ENCODE results near the gene ZNF330. TPM values are rescaled to one million over a fixed set of nuclear protein-coding genes. Genes with fewer than 3 reads are reported as not detected.
"Not testable (repeated sequence)": the region's sequence is repeated elsewhere in the genome, so short reads cannot be mapped to it uniquely, and the experiment has no call there.

The ZNF330 gene
- total and polyA plus RNA-seq, 2 experiments from 2014 or later: 83.7 to 87.7 TPM

DNA sequence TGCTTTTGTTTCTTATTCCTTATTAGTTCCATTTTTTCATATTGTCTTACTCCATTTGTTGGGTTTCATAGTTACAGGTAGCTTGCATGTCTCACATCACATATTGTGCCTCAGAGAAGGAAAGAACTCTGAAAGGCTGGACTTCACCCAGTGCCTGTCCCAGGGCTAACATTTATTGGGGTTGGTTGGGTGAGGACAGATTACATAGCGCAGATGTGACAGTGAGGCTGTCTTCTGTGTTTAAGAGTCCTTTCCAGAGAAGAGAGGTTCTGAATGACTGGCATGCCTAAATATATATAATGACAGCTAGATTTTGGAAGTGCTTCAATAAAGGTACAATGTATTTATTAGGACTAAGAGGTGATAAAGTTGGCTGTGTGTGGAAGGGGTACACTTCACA, 2.7 kb downstream of the ZNF330 start:
- H3K4me1 ChIP-seq (ENCODE audit: low read depth): no peaks in the 10 kb centered on the region
- peaks cover 44% of the 10 kb centered on the region for H3K36me3 ChIP-seq
- H3K27me3 ChIP-seq: no peaks in the 10 kb centered on the region
- H3K4me3 ChIP-seq: no peak overlapping the region
- no peak overlapping the region for H3K27ac ChIP-seq
- DNase-seq (ENCODE audit: low read depth in 1 of 2, low spot score in 1 of 2): no peak
- H3K9me3 ChIP-seq (ENCODE audit: low read depth): no peaks in the 10 kb centered on the region
- no peak for TF ChIP-seq CTCF (IDR thresholded peaks at IDR 0.05; ENCODE audit: low read depth, low read length)

- H3K36me3 ChIP-seq: peaks cover 81% of the 10 kb centered on the region
- not testable (repeated sequence) for DNase-seq (ENCODE audit: low read depth in 1 of 2, low spot score in 1 of 2); H3K27me3 ChIP-seq; H3K9me3 ChIP-seq (ENCODE audit: low read depth); H3K4me3 ChIP-seq; H3K27ac ChIP-seq; H3K4me1 ChIP-seq (ENCODE audit: low read depth)
These were observed 6.6 kb downstream of the ZNF330 start for GRCh38 chr4:141227280-141227679.

DNA sequence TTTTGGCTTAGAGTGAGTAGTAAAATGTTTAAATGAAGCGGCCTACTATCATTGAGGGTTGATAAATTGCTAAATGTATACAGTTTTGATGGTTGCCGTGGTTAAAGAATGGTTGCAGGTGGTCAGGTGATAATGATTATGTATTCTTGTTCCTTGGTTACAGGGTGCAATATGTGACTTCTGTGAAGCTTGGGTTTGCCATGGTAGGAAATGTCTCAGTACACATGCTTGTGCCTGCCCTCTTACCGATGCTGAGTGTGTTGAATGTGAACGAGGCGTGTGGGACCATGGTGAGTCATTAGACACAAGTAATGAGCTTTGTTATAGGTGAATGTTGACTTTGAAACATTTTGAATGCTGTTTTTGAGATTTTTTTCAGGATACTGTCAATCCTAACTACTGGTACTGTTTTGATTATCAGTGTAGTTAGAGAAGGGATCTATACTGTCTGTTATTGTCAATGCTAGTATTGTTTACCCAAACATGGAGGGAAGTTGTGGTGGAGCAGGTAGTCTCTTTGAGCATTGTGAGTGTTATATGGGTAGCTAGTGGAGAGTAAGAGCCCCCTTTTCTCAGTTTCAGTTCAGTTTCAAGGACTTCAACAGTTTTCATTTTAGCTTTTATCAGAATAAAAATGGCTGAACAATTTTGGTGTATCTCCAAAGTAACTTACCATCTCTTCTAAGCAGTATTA, 8.9 kb downstream of the ZNF330 start:
- H3K36me3 ChIP-seq: peaks cover 92% of the 10 kb centered on the region
- no peak for TF ChIP-seq CTCF (IDR thresholded peaks at IDR 0.05; ENCODE audit: low read depth, low read length)

GRCh38 chr4:141233673-141234072, 13.0 kb downstream of the ZNF330 start:
- H3K9me3 ChIP-seq (ENCODE audit: low read depth): no peaks in the 10 kb centered on the region
- H3K27me3 ChIP-seq: no peaks in the 10 kb centered on the region
- no peak overlapping the region for H3K4me3 ChIP-seq
- no peak for DNase-seq (ENCODE audit: low read depth in 1 of 2, low spot score in 1 of 2)
- no peak for TF ChIP-seq CTCF (IDR thresholded peaks at IDR 0.05; ENCODE audit: low read depth, low read length)
- H3K27ac ChIP-seq: peak overlapping the region; percentile 13
- H3K36me3 ChIP-seq: peaks cover 62% of the 10 kb centered on the region
- no peaks in the 10 kb centered on the region for H3K4me1 ChIP-seq (ENCODE audit: low read depth)

More for the DNA sequence above, 8.9 kb downstream of the ZNF330 start:
- Histone ChIP-seq H3K9me3 (ENCODE audit: low read depth) (no peaks in the 10 kb centered on the region), H3K4me1 (ENCODE audit: low read depth) (no peaks in the 10 kb centered on the region), H3K27me3 (no peaks in the 10 kb centered on the region), H3K4me3 (no peak overlapping the region), H3K27ac (no peak overlapping the region)
- DNase-seq (ENCODE audit: low read depth in 1 of 2, low spot score in 1 of 2): no peak

DNA sequence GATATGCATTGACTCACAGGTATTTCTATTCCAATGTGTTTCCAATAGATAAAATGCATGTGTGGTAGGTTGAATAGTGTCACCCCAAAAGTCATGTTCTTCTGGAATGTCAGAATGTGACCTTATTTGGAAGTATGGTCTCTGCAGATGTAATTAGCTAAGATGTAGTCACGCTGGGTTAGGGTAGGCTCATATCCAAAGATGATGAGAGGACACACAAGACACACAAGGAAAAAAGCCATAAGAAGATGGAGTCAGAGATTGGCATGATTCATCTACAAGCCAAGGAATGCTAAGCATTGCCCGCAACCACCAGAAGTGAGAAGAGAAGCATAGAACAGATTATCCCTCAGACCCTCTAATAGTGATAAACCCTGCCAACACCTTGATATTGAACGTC, 17.5 kb downstream of the ZNF330 start:
- Histone ChIP-seq H3K4me1 (ENCODE audit: low read depth) (no peaks in the 10 kb centered on the region), H3K36me3 (peaks cover 18% of the 10 kb centered on the region), H3K4me3 (no peak overlapping the region), H3K27me3 (no peaks in the 10 kb centered on the region), H3K27ac (no peak overlapping the region), H3K9me3 (ENCODE audit: low read depth) (no peaks in the 10 kb centered on the region)
- no peak for TF ChIP-seq CTCF (IDR thresholded peaks at IDR 0.05; ENCODE audit: low read depth, low read length)
- no peak for DNase-seq (ENCODE audit: low read depth in 1 of 2, low spot score in 1 of 2)

DNA sequence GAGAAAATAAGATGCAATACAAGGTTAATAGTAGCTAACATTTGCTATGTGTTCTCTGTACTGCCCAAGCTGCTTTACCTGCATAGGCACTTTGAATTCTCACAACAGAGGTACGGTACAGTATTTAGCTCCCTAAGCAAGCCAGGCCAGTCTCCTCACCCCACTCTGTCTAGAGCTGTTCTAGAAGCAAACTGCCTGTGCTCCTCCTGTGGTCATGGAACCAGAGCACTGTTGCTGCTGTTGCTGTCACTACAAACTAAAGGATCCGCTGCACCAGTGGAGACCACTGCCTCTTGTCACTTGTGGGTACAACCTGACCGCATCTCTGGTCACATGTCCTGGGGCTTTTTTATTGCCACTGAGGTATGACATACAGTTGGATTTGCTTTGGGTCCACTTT, 19.6 kb downstream of the ZNF330 start:
- no peak overlapping the region for H3K27ac ChIP-seq
- no peak for TF ChIP-seq CTCF (IDR thresholded peaks at IDR 0.05; ENCODE audit: low read depth, low read length)
- H3K9me3 ChIP-seq (ENCODE audit: low read depth): no peaks in the 10 kb centered on the region
- H3K36me3 ChIP-seq: no peaks in the 10 kb centered on the region
- DNase-seq (ENCODE audit: low read depth in 1 of 2, low spot score in 1 of 2): no peak
- H3K4me1 ChIP-seq (ENCODE audit: low read depth): no peaks in the 10 kb centered on the region
- no peak overlapping the region for H3K4me3 ChIP-seq
- no peaks in the 10 kb centered on the region for H3K27me3 ChIP-seq

Measured in cardiac muscle cell (in vitro differentiated cells and primary cell).